ENCODE measurements around the gene TLL1.

TLL1 gene

GRCh38 chr4:166049036-166049435 is 176.0 kb downstream of the TLL1 start:
- no peak for DNase-seq (ENCODE audit: low read depth in 2 of 2)

DNA sequence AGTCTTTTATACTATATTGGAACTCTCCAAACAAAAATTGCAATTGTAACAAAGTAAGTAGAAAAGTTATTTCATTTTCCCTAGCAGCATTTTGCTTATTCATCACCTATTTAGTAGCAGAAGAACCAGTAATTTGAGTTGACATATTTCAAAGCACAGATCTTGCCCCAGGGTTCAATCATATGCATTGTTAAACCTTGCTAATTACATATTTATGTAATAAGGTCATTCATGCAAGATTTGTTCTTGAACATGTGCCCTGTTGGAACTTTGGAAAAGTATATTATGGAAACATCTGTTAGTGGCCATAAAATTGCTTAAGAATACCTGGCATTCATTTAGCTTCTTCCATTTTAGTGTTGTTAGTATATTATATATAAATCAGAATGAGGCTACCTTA is 191.7 kb downstream of the TLL1 start:
- DNase-seq (ENCODE audit: low read depth in 2 of 2) = no peak

GRCh38 chr4:166065324-166065723 is 192.3 kb downstream of the TLL1 start:
- no peak for DNase-seq (ENCODE audit: low read depth in 2 of 2)

DNA sequence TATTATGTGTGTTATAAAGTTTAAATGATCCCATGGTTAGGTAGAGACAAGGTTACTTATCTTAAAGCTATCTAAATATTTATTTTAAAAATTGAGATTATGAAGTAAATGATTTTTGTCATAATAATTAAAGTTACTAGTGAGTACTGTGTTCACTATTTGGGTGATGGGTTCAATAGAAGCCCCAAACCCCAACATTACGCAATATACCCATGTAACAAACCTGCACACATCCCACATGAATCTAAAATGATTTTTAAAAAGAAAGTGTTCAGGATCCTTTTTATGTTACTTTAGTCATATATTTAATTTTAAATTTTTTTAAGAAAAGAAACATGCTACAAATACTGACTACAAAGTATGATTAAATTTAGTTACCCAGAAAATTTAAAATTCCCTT is 193.9 kb downstream of the TLL1 start:
- DNase-seq (ENCODE audit: low read depth in 2 of 2) = no peak

GRCh38 chr4:166067915-166068314 is 194.9 kb downstream of the TLL1 start:
- no peak for DNase-seq (ENCODE audit: low read depth in 2 of 2)

- no peak for DNase-seq (ENCODE audit: low read depth in 2 of 2)
Measured at GRCh38 chr4:166073783-166074182, 200.7 kb downstream of the TLL1 start.

GRCh38 chr4:166075599-166075998 is 202.6 kb downstream of the TLL1 start:
- DNase-seq (ENCODE audit: low read depth in 2 of 2) = no peak

DNA sequence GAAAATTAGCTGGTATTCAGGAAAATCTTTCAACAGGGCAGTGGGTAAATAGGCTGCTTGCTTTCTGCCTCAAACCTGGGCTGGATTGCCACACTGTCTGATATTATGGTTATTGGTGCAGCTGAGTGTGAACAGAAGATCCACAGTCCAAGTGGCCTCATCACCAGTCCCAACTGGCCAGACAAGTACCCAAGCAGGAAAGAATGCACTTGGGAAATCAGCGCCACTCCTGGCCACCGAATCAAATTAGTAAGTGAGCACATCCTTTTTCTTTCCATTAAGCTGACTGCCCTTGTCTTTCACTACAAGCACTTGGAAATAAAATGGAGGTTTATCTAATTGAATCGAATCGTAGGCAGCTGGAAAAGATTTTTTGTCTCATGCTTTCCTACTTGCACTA is 204.7 kb downstream of the TLL1 start:
- no peak for DNase-seq (ENCODE audit: low read depth in 2 of 2)

- no peak for DNase-seq (ENCODE audit: low read depth in 2 of 2)
Measured at GRCh38 chr4:166078383-166078782, 205.3 kb downstream of the TLL1 start.

DNA sequence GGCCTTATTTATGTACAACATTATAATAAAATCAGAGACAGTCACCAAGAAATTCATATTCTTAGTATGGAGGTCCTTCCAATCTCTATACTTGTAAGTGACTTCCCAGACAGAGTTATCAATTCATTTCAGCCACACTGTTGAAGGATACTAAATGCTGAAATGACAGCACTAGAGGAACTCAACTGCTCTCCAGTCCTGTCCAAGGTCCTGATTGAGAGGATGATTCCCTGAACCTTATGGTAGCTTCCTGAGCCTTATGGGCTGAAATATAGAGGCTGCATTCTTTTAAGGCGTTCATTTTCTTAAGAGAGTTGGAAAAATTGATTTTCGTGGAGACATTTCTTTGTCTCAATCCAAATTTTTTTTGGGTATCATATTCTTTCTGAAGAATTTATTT is 205.9 kb downstream of the TLL1 start:
- DNase-seq (ENCODE audit: low read depth in 2 of 2) = no peak

DNA sequence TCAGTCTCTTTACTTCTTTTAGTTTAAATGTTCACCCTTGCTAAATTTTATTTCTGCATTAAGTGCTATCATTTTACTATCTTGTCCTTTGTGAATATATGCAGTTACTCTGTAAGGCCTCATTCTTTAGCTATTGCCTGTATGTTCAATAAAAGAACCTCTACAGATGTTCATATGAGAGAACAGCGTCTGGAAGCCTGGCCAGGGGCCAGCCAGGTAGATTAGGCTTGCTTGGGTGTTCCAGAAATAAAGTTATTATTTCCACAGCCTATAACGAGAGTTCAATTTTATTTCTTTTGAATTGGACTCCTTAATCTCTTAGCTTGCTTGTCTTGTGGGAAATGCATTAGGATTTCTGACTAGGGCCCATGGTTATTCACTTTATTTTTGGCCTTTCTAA is 214.5 kb downstream of the TLL1 start:
- DNase-seq (ENCODE audit: low read depth in 2 of 2) = no peak

DNA sequence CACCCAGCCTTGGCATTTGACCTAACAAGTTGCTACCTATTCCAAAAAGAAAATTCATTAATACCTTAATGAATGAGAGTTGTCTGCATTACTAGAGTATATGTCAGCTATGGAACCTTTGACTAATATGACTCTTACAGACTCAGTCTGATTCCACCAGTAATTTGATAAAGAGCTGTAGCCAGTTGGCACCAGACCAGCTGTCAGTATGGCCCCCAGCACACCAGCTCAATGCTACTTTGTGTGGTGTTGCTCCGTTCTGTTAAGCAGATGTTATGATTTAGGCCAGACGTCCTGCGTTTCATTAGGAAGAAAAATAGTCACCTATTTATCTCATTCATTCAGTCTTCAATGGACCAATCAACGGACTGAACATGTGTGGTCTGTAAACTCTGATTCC is 215.5 kb downstream of the TLL1 start:
- no peak for DNase-seq (ENCODE audit: low read depth in 2 of 2)

DNA sequence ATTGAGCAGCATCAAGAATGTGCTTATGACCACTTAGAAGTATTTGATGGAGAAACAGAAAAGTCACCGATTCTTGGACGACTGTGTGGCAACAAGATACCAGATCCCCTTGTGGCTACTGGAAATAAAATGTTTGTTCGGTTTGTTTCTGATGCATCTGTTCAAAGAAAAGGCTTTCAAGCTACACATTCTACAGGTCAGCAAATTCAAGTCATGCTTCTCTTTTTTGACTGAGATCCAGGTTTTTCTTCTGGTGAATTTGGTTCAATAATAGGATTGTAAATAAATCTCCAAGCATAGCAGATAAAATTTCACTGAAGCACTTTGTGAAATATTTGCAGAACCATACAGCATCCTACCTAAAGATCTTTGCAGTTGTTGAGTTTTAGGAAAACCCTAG is 218.1 kb downstream of the TLL1 start:
- DNase-seq (ENCODE audit: low read depth in 2 of 2) = no peak

DNA sequence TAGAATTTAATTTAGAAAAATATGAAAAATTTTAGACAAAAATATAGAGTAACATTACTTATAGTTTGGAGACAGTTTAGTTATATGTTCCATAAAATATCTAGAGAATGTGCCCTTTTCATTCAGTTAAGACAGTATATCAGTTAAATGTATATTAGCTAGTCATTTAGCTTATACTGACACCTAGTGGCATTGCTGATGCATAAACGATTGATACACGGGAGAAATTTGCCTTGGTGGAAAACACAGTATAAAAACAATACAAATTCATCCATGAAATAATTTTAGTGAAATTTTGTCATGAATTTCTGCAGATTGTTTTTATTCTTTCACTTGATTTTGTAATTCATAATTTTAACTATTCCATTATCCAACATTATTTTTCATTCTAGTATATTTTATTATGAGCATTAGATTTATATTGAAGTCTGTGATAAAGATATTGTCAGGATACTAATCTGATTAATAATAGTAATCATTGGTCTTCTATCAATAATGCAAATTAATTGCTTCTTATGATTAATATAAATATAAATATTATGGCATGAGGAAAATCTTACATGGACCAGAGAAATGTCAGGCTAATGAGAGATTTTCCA is 219.0 kb downstream of the TLL1 start:
- DNase-seq (ENCODE audit: low read depth in 2 of 2) = no peak

GRCh38 chr4:166092797-166093290 is 219.8 kb downstream of the TLL1 start:
- DNase-seq (ENCODE audit: low read depth in 2 of 2) = no peak

- no peak for DNase-seq (ENCODE audit: low read depth in 2 of 2)
Measured at GRCh38 chr4:166104623-166105022, 231.6 kb downstream of the TLL1 start.

DNA sequence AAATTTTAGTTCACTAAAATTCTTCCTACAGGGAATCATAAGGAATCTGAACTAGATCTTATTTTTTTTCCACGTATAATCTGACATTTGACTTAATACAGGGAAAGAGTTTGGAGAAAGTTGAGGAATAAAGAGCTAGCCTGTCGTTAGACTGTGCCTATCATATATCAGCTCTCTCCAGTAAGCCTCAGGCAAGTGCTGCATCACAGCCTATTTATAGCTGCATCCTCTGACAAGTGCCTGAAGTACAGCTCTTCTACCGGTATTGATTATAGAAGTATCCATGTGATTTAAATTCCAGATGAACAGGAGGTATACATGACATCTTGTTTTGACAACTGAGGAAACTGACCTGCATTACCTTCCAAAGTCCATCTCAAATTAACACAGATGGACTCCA is 248.9 kb downstream of the TLL1 start:
- DNase-seq (ENCODE audit: low read depth in 2 of 2) = no peak

DNA sequence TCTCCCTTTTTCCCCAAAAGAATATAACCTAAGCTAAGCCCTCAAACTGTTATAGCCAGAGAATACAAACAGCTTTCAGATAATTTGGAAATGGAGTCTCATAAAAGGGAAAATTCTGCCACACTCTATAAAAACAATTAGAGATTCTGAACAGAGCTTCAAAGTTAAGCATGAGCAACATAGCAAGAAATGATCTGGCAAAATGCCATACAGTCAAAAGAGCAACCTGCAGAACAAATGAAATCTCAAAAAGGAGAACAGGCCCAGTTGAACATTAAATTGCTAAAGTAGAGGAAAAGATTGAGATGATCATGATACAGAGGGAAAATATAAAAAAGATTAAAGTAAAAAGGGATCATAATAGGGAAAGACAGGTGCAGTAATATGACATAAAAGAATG is 250.5 kb downstream of the TLL1 start:
- DNase-seq (ENCODE audit: low read depth in 2 of 2) = no peak

DNA sequence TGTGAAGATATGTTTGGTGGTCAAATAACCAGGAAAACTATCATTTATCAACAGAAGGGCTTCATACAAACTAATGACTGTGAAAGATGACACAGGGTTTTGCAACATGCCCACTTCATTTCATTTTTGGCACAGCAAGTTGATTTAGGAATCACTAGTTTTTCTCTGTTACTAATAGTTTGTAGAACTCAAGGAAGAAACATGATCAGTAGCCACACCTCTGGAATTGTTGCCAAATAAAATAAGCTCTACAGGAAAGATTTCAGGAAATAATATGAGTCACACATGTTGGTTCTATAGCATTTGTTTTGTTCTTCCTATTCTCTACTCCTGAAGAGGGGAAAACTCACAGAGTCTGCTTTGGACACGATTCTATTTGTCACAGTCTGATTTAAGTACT is 255.4 kb downstream of the TLL1 start:
- DNase-seq (ENCODE audit: low read depth in 2 of 2) = no peak

GRCh38 chr4:166134285-166134684 is 261.2 kb downstream of the TLL1 start:
- DNase-seq (ENCODE audit: low read depth in 2 of 2) = no peak

GRCh38 chr4:166140951-166141350 is 267.9 kb downstream of the TLL1 start:
- DNase-seq (ENCODE audit: low read depth in 2 of 2) = no peak

GRCh38 chr4:166143227-166143626 is 270.2 kb downstream of the TLL1 start:
- DNase-seq (ENCODE audit: low read depth in 2 of 2) = no peak

DNA sequence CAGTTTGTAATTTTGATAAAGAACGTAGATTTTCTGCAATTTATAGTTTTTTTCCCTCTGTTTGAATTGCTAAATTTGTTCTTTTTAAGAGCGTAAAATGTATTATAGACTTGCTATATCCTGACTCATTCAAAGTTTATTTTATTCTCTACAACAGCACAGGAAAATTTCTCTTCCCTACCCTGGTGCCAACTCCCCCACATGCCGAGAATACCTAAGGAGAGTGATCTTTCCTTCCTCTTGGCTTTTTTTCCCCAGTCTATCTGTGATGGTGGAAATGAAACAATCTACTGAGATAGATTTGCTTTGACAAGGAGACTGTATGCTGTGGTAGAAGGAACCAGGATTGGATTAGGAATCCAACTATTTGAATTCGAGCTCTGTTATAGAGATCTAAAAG is 271.6 kb downstream of the TLL1 start:
- no peak for DNase-seq (ENCODE audit: low read depth in 2 of 2)

DNA sequence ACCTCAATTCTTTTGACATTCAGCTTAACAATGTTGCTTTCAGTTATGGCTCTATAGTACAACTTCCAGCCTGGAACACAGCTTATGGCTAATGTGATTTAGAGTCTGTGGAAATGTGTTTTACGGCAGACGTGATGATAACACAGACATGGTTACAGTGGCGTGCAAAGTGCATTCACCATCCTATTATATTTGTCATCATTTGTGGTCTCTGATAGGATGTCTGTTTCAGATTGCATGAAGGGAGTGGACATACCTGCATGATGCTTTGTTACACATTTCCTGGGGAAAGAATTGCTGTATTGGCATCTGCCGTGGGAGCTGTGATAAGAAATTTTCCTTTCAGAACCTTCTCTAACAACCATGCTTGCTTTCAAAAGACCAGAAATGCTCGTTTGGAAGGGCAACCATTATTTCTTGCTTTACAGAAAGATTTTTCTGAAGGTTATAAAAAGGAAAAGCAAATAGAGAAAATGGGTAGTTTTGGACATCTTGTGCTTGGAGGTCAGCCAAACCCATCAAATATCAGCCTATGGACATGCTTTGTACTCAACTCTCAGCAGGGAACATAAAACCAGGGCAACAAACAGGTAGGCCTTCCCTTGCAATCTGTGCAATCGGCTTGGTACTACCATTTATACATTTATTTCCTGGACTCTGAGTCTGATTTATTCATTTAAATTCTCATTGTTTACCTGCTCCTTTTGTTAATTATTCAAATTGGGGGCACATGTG is 273.9 kb downstream of the TLL1 start:
- no peak for DNase-seq (ENCODE audit: low read depth in 2 of 2)

Data from activated CD8-positive, alpha-beta memory T cell treated with anti-CD3 and anti-CD28 coated beads for 4 hours (primary cell).